Esophagus squamous epithelium (tissue), 4 donors: ENCODE data around the gene XIRP2.

ENCODE experiments used
- POLR2A ChIP-seq, 4 donors: fragments of 450-650 bp; IDR thresholded peaks; one replicate each; pipeline ENCODE4 v1.6.1; 2017; ENCODE audit warnings: antibody characterized with exemption in 4 of 4, mild to moderate bottlenecking in 4 of 4, moderate library complexity in 3 of 4
- TF ChIP-seq, protein P1 (sequence below), 6 experiments: fragments of 450-650 bp in 4 of 6; fragments of 200-600 bp in 2 of 6; sonication (generic) in 2 of 6; IDR thresholded peaks; one replicate each; pipeline ENCODE4 v1.5.1; 2016 to 2019; ENCODE audit warnings: antibody characterized with exemption in 6 of 6, mild to moderate bottlenecking in 4 of 6, moderate library complexity in 4 of 6

DNA sequence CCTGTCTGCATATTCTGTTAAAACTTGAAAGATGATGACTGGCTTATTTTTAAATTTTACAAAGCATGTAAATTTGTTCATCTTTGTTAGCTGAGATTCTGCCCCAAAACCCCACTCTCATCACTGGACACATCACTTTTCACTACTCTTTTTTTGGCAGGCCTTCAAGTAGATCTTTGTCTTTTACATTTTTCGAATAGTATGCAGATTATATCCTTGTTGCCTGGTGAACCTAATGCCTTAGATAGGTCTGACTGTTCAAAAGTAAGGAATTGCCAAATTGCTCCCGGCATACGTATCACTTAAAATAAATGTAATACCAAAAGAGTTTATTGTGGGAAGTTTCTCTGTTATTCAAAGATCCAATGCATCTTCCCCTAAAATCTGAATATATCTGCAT, 303.3 kb downstream of the XIRP2 start:
- TF ChIP-seq, protein P1, sequence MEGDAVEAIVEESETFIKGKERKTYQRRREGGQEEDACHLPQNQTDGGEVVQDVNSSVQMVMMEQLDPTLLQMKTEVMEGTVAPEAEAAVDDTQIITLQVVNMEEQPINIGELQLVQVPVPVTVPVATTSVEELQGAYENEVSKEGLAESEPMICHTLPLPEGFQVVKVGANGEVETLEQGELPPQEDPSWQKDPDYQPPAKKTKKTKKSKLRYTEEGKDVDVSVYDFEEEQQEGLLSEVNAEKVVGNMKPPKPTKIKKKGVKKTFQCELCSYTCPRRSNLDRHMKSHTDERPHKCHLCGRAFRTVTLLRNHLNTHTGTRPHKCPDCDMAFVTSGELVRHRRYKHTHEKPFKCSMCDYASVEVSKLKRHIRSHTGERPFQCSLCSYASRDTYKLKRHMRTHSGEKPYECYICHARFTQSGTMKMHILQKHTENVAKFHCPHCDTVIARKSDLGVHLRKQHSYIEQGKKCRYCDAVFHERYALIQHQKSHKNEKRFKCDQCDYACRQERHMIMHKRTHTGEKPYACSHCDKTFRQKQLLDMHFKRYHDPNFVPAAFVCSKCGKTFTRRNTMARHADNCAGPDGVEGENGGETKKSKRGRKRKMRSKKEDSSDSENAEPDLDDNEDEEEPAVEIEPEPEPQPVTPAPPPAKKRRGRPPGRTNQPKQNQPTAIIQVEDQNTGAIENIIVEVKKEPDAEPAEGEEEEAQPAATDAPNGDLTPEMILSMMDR (IDR thresholded peaks at IDR 0.05) = no peak
- no peak for TF ChIP-seq POLR2A (IDR thresholded peaks at IDR 0.05)
